DOHH2 (cell line): ENCODE measurements around the gene GPHN.

ENCODE experiments used
- EZH2phosphoT487 ChIP-seq: fragments of 200-600 bp; sonication (generic); IDR thresholded peaks from 2 replicates; pipeline ENCODE4 v1.6.1; 2017; ENCODE audit warnings: borderline replicate concordance, mild to moderate bottlenecking, antibody characterized with exemption, low read length, moderate library complexity, mixed read lengths
- TF ChIP-seq, protein P1 (sequence below): fragments of 200-600 bp; sonication (generic); IDR thresholded peaks from one replicate; pipeline ENCODE4 v1.5.1; 2014; ENCODE audit warnings: antibody characterized with exemption, mild to moderate bottlenecking, low read depth, low read length; ENCODE audit not compliant: poor library complexity, severe bottlenecking

DNA sequence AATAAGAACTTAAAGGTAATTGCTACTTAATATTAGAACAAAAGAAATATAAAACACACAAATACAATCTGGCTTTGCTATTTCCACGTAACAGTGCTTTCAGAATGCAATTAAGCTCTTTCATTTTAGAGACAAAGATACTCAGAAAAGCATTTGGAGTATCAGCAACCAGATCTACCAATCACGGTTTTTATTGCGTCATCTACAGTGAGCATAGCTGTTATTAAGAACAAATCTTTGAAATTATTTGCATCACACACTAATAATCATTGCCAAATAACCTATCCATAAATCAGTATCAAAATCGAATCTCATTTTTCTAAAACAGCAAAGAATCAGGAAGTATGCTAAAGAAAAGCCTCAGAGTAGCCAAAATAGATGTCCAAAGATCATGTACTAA, 654.4 kb downstream of the GPHN start:
- TF ChIP-seq, protein P1, sequence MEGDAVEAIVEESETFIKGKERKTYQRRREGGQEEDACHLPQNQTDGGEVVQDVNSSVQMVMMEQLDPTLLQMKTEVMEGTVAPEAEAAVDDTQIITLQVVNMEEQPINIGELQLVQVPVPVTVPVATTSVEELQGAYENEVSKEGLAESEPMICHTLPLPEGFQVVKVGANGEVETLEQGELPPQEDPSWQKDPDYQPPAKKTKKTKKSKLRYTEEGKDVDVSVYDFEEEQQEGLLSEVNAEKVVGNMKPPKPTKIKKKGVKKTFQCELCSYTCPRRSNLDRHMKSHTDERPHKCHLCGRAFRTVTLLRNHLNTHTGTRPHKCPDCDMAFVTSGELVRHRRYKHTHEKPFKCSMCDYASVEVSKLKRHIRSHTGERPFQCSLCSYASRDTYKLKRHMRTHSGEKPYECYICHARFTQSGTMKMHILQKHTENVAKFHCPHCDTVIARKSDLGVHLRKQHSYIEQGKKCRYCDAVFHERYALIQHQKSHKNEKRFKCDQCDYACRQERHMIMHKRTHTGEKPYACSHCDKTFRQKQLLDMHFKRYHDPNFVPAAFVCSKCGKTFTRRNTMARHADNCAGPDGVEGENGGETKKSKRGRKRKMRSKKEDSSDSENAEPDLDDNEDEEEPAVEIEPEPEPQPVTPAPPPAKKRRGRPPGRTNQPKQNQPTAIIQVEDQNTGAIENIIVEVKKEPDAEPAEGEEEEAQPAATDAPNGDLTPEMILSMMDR: no peak
- TF ChIP-seq EZH2phosphoT487: no peak
